ENCODE results near the gene SNU13.

- TF ChIP-seq CTCF (IDR thresholded peaks at IDR 0.05) (no peak), POLR2A (IDR thresholded peaks at IDR 0.05) (no peak), POLR2AphosphoS5 (IDR thresholded peaks at IDR 0.05) (no peak)
These were observed 27.6 kb downstream of the SNU13 start for GRCh38 chr22:41661088-41661487.
